ENCODE measurements around the gene ZNF202.
"Not testable (repeated sequence)": the region's sequence is repeated elsewhere in the genome, so short reads cannot be mapped to it uniquely, and the experiment has no call there.

Gene ZNF202

GRCh38 chr11:123741159-123742030, at the start of gene ZNF202:
TSS of gene ZNF202 (minus strand) at chr11:123741660. CDS start at chr11:123730888, 10,772 bp downstream.
- DNase-seq (ENCODE audit: low spot score): peak; percentile 75

GRCh38 chr11:123783536-123783935, 42.1 kb upstream of the ZNF202 start:
- no peak for DNase-seq (ENCODE audit: low spot score)

- DNase-seq (ENCODE audit: low spot score): no peak
These were observed 37.1 kb upstream of the ZNF202 start for GRCh38 chr11:123778511-123778910.

- no peak for DNase-seq (ENCODE audit: low spot score)
These were observed 34.5 kb upstream of the ZNF202 start for GRCh38 chr11:123775715-123776549.

GRCh38 chr11:123775289-123775688, 33.8 kb upstream of the ZNF202 start:
- DNase-seq (ENCODE audit: low spot score): no peak

- no peak for DNase-seq (ENCODE audit: low spot score)
These were observed 32.5 kb upstream of the ZNF202 start for GRCh38 chr11:123773959-123774358.

GRCh38 chr11:123773026-123773425, 31.6 kb upstream of the ZNF202 start:
- no peak for DNase-seq (ENCODE audit: low spot score)

GRCh38 chr11:123771664-123772063, 30.2 kb upstream of the ZNF202 start:
- DNase-seq (ENCODE audit: low spot score): no peak

- DNase-seq (ENCODE audit: low spot score): no peak
These were observed 29.3 kb upstream of the ZNF202 start for GRCh38 chr11:123770712-123771111.

GRCh38 chr11:123765601-123766000, 24.1 kb upstream of the ZNF202 start:
- DNase-seq (ENCODE audit: low spot score): no peak

GRCh38 chr11:123762422-123762821, 21.0 kb upstream of the ZNF202 start:
- no peak for DNase-seq (ENCODE audit: low spot score)

- no peak for DNase-seq (ENCODE audit: low spot score)
These were observed 19.4 kb upstream of the ZNF202 start for GRCh38 chr11:123760894-123761293.

GRCh38 chr11:123757976-123758375, 16.5 kb upstream of the ZNF202 start:
- DNase-seq (ENCODE audit: low spot score): no peak

- no peak for DNase-seq (ENCODE audit: low spot score)
These were observed 14.4 kb upstream of the ZNF202 start for GRCh38 chr11:123755813-123756212.

GRCh38 chr11:123755344-123755743, 13.9 kb upstream of the ZNF202 start:
- no peak for DNase-seq (ENCODE audit: low spot score)

- DNase-seq (ENCODE audit: low spot score): no peak
These were observed 12.7 kb upstream of the ZNF202 start, which contains the start of gene OR6X1 for GRCh38 chr11:123754101-123754568. TSS of gene OR6X1 (minus strand) at chr11:123754518. CDS start at chr11:123754518, 0 bp downstream.

- no peak for DNase-seq (ENCODE audit: low spot score)
These were observed 11.7 kb upstream of the ZNF202 start for GRCh38 chr11:123753110-123753509.

GRCh38 chr11:123751781-123752180, 10.3 kb upstream of the ZNF202 start:
- DNase-seq (ENCODE audit: low spot score): no peak

GRCh38 chr11:123748349-123748748, 6.9 kb upstream of the ZNF202 start:
- not testable (repeated sequence) for DNase-seq (ENCODE audit: low spot score)

- DNase-seq (ENCODE audit: low spot score): no peak
These were observed 4.4 kb upstream of the ZNF202 start for GRCh38 chr11:123745764-123746451.

- no peak for DNase-seq (ENCODE audit: low spot score)
These were observed 1.3 kb upstream of the ZNF202 start for GRCh38 chr11:123742724-123743120.

Data from kidney capillary endothelial cell (primary cell).